ENCODE data around the gene COL11A2.

DNA sequence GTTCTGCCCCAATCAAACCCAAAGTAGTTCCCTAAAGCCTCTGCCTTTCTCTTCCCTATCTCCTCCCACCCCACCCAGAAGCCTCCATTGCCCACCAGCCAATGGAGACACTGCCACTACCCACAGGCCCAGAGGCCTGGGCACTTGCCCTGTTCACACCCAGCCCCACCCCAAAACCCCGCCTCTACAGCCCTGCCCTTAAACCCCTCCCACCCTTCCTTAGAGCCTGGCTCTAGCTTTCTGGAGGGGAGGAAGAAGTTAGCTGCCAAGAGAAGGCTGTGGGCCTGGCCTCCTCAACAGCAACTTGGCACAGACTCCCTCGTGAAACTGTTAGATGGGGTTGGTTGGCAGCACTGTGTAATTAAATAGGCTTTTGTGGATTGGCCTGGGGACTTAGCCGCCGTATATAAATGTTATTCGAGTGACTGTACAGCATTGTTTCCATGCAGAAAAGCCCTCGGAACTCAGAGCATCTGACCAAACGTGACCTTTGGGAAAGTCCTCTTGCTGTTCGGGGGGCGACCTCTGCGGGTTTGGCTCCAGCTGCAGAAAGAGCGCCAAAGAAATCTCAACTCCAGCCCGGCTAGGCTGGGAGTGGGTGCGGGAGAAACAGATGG, 31.4 kb downstream of the COL11A2 start:
- TF ChIP-seq SP1 (IDR thresholded peaks at IDR 0.05) = no peak
- TF ChIP-seq LEF1 (IDR thresholded peaks at IDR 0.05; ENCODE audit: borderline replicate concordance) = no peak

Data from HEK293T (cell line).